Activated T-helper 2 cell treated with anti-CD3 and anti-CD28 coated beads, Interferon-gamma antibody, Interleukin-2, Interleukin-4, amounts not matched to agents 10 μg/mL and 5 μg/mL and 100 μg/mL, durations not matched to agents 14 hours and 24 hours and 36 hours (primary cell): Measurements from ENCODE around the gene MON1B. TPM values are rescaled to one million over a fixed set of nuclear protein-coding genes. Genes with fewer than 3 reads are reported as not detected.
"Not testable (repeated sequence)": the region's sequence is repeated elsewhere in the genome, so short reads cannot be mapped to it uniquely, and the experiment has no call there.

ENCODE experiments used
- DNase-seq: peaks from one replicate; pipeline ENCODE4 v3.0.0; 2021; ENCODE audit warnings: low spot score
- H3K27ac Mint-ChIP-seq: one replicate; pipeline ENCODE4 v1.8.0; 2021; ENCODE audit warnings: mixed read lengths
- H3K27me3 Mint-ChIP-seq: one replicate; pipeline ENCODE4 v1.8.0; 2021; ENCODE audit warnings: low read depth, mixed read lengths
- H3K36me3 Mint-ChIP-seq: one replicate; pipeline ENCODE4 v1.8.0; 2021; ENCODE audit warnings: low read depth, mixed read lengths
- H3K4me1 Mint-ChIP-seq: one replicate; pipeline ENCODE4 v1.8.0; 2021; ENCODE audit warnings: low read depth, mixed read lengths
- H3K4me3 Mint-ChIP-seq: one replicate; pipeline ENCODE4 v1.8.0; 2021; ENCODE audit warnings: low read depth, mild to moderate bottlenecking, moderate library complexity, mixed read lengths
- H3K9me3 Mint-ChIP-seq: one replicate; pipeline ENCODE4 v1.8.0; 2021; ENCODE audit warnings: mixed read lengths
- intact Hi-C: fragments of 100-400 bp; cut with micrococcal nuclease; formaldehyde crosslinking; loops from one replicate; pipeline ENCODE4 v1.15.1; 2023
- total RNA-seq: library from RNA; stranded (reverse); gene quantifications from 2 replicates; pipeline ENCODE4 v1.2.3, GENCODE V29; 2022

The MON1B gene
- total RNA-seq, 1 donor from 2014 or later = 69.2 TPM

- no peak overlapping the region for H3K27ac Mint-ChIP-seq
- H3K36me3 Mint-ChIP-seq = no peaks in the 10 kb centered on the region
- no peaks in the 10 kb centered on the region for H3K4me1 Mint-ChIP-seq
- peaks cover 10% of the 10 kb centered on the region for H3K27me3 Mint-ChIP-seq
- intact Hi-C loops = no loop called here
- no peak overlapping the region for H3K4me3 Mint-ChIP-seq
- no peak for DNase-seq
- no peaks in the 10 kb centered on the region for H3K9me3 Mint-ChIP-seq
These were observed 18.0 kb upstream of the MON1B start for GRCh38 chr16:77172951-77173350.

- no peak for DNase-seq
- H3K36me3 Mint-ChIP-seq = no peaks in the 10 kb centered on the region
- no peaks in the 10 kb centered on the region for H3K9me3 Mint-ChIP-seq
- intact Hi-C loops = no loop called here
- H3K4me3 Mint-ChIP-seq = no peak overlapping the region
- H3K4me1 Mint-ChIP-seq = no peaks in the 10 kb centered on the region
- H3K27me3 Mint-ChIP-seq = peaks cover 21% of the 10 kb centered on the region
- H3K27ac Mint-ChIP-seq = no peak overlapping the region
These were observed 7.9 kb upstream of the MON1B start for GRCh38 chr16:77183137-77183536.

GRCh38 chr16:77186298-77186697 lies 4.7 kb upstream of the MON1B start:
- H3K27ac Mint-ChIP-seq, H3K36me3 Mint-ChIP-seq, H3K4me1 Mint-ChIP-seq, H3K4me3 Mint-ChIP-seq, DNase-seq, intact Hi-C loops, H3K9me3 Mint-ChIP-seq: not testable (repeated sequence)
- peaks cover 15% of the 10 kb centered on the region for H3K27me3 Mint-ChIP-seq

- Mint-ChIP-seq H3K36me3 (peaks cover 38% of the 10 kb centered on the region), H3K27ac (peak overlapping the region; percentile 100), H3K27me3 (peaks cover 8% of the 10 kb centered on the region), H3K4me3 (peak overlapping the region; percentile 97), H3K4me1 (peaks cover 28% of the 10 kb centered on the region), H3K9me3 (no peaks in the 10 kb centered on the region)
- DNase-seq = no peak
- intact Hi-C loops = loop anchor here (1.0 to 5.0 kb wide), 3 partner anchors 23 to 1543 kb away; partner anchors contain the start of genes KARS1 and TERF2IP
These were observed 856 bp upstream of the MON1B start for GRCh38 chr16:77190190-77190477.

- Mint-ChIP-seq H3K9me3 (no peaks in the 10 kb centered on the region), H3K4me3 (peak overlapping the region; percentile 97), H3K27me3 (peaks cover 3% of the 10 kb centered on the region), H3K27ac (peak overlapping the region; percentile 100), H3K36me3 (peaks cover 45% of the 10 kb centered on the region), H3K4me1 (peaks cover 28% of the 10 kb centered on the region)
- intact Hi-C loops = loop anchor here (1.0 to 5.0 kb wide), 2 partner anchors 531 to 1544 kb away; partner anchors contain the start of genes KARS1, NUDT7 and TERF2IP
- peak; percentile 26 for DNase-seq
These were observed 424 bp downstream of the MON1B start for GRCh38 chr16:77191259-77191969.

GRCh38 chr16:77193377-77193776 lies 2.4 kb downstream of the MON1B start:
- intact Hi-C loops = loop anchor here (5.0 kb wide), 1 partner anchor 1546 kb away; the partner anchor contains the start of genes KARS1 and TERF2IP
- H3K4me1 Mint-ChIP-seq = peaks cover 28% of the 10 kb centered on the region
- no peak overlapping the region for H3K27ac Mint-ChIP-seq
- peaks cover 61% of the 10 kb centered on the region for H3K36me3 Mint-ChIP-seq
- H3K9me3 Mint-ChIP-seq = no peaks in the 10 kb centered on the region
- H3K4me3 Mint-ChIP-seq = no peak overlapping the region
- no peaks in the 10 kb centered on the region for H3K27me3 Mint-ChIP-seq
- no peak for DNase-seq

- no peaks in the 10 kb centered on the region for H3K27me3 Mint-ChIP-seq
- H3K4me3 Mint-ChIP-seq = no peak overlapping the region
- no peak overlapping the region for H3K27ac Mint-ChIP-seq
- no peaks in the 10 kb centered on the region for H3K9me3 Mint-ChIP-seq
- intact Hi-C loops = loop anchor here (5.0 kb wide), 1 partner anchor 1547 kb away; the partner anchor contains the start of genes KARS1 and TERF2IP
- H3K36me3 Mint-ChIP-seq = peaks cover 70% of the 10 kb centered on the region
- no peak for DNase-seq
- H3K4me1 Mint-ChIP-seq = peaks cover 24% of the 10 kb centered on the region
These were observed 3.6 kb downstream of the MON1B start for GRCh38 chr16:77194295-77195231.

GRCh38 chr16:77195411-77195810 lies 4.4 kb downstream of the MON1B start:
- no peak overlapping the region for H3K27ac Mint-ChIP-seq
- no peak overlapping the region for H3K4me3 Mint-ChIP-seq
- H3K36me3 Mint-ChIP-seq = peaks cover 73% of the 10 kb centered on the region
- H3K27me3 Mint-ChIP-seq = no peaks in the 10 kb centered on the region
- H3K4me1 Mint-ChIP-seq = peaks cover 24% of the 10 kb centered on the region
- no peak for DNase-seq
- no peaks in the 10 kb centered on the region for H3K9me3 Mint-ChIP-seq
- intact Hi-C loops = no loop called here

- intact Hi-C loops = no loop called here
- no peak for DNase-seq
- H3K27me3 Mint-ChIP-seq = no peaks in the 10 kb centered on the region
- no peak overlapping the region for H3K27ac Mint-ChIP-seq
- peaks cover 8% of the 10 kb centered on the region for H3K4me1 Mint-ChIP-seq
- peaks cover 71% of the 10 kb centered on the region for H3K36me3 Mint-ChIP-seq
- no peaks in the 10 kb centered on the region for H3K9me3 Mint-ChIP-seq
- no peak overlapping the region for H3K4me3 Mint-ChIP-seq
These were observed 6.8 kb downstream of the MON1B start for GRCh38 chr16:77197747-77198146.

GRCh38 chr16:77199211-77199610 lies 8.2 kb downstream of the MON1B start, which contains the start of gene SYCE1L:
Gene SYCE1L (plus strand): TSS chr16:77199408. CDS start chr16:77199452, 44 bp downstream.
- H3K9me3 Mint-ChIP-seq = no peaks in the 10 kb centered on the region
- intact Hi-C loops = no loop called here
- DNase-seq = no peak
- peaks cover 2% of the 10 kb centered on the region for H3K4me1 Mint-ChIP-seq
- H3K27me3 Mint-ChIP-seq = no peaks in the 10 kb centered on the region
- H3K27ac Mint-ChIP-seq = no peak within 1 kb of the TSS
- peaks cover 57% of the 10 kb centered on the region for H3K36me3 Mint-ChIP-seq
- H3K4me3 Mint-ChIP-seq = no peak within 1 kb of the TSS

GRCh38 chr16:77206533-77206932 lies 15.5 kb downstream of the MON1B start:
- Mint-ChIP-seq H3K27me3 (no peaks in the 10 kb centered on the region), H3K9me3 (no peaks in the 10 kb centered on the region), H3K4me1 (peaks cover 4% of the 10 kb centered on the region), H3K4me3 (no peak overlapping the region), H3K27ac (no peak overlapping the region), H3K36me3 (peaks cover 7% of the 10 kb centered on the region)
- intact Hi-C loops = no loop called here
- no peak for DNase-seq

- H3K9me3 Mint-ChIP-seq = no peaks in the 10 kb centered on the region
- DNase-seq = no peak
- no peaks in the 10 kb centered on the region for H3K27me3 Mint-ChIP-seq
- intact Hi-C loops = no loop called here
- H3K4me3 Mint-ChIP-seq = no peak overlapping the region
- H3K27ac Mint-ChIP-seq = no peak overlapping the region
- H3K4me1 Mint-ChIP-seq = peaks cover 8% of the 10 kb centered on the region
- peaks cover 3% of the 10 kb centered on the region for H3K36me3 Mint-ChIP-seq
These were observed 16.0 kb downstream of the MON1B start for GRCh38 chr16:77207030-77207429.

- no peak for DNase-seq
- Mint-ChIP-seq H3K9me3 (no peaks in the 10 kb centered on the region), H3K4me3 (no peak overlapping the region), H3K4me1 (peaks cover 10% of the 10 kb centered on the region), H3K27me3 (no peaks in the 10 kb centered on the region), H3K36me3 (no peaks in the 10 kb centered on the region), H3K27ac (no peak overlapping the region)
- intact Hi-C loops = no loop called here
These were observed 17.4 kb downstream of the MON1B start for GRCh38 chr16:77208382-77208781.
